Spleen (tissue), 11 donors: ENCODE measurements around the gene CDC42BPA. TPM values are rescaled to one million over a fixed set of nuclear protein-coding genes. Genes with fewer than 3 reads are reported as not detected.

ENCODE experiments used
- DNase-seq: peaks from one replicate; pipeline ENCODE4 v3.0.0-alpha.2; 2020
- H3K27ac ChIP-seq, 8 donors: fragments of 200-600 bp; sonication (generic) in 7 of 8; 1 replicate in 4 of 8; 2 replicates in 4 of 8; pipeline versions ENCODE4 v1.5.0 to v1.8.0; 2016 to 2021; ENCODE audit warnings: inconsistent platforms in 4 of 8, mild to moderate bottlenecking in 4 of 8, moderate library complexity in 1 of 8
- H3K27me3 ChIP-seq, 7 donors: fragments of 200-600 bp; sonication (generic) in 6 of 7; replicated peaks in 1 of 7; 1 replicate in 4 of 7; 2 replicates in 3 of 7; pipeline versions ENCODE4 v1.5.0 to v1.8.0; 2016 to 2021; ENCODE audit warnings: inconsistent platforms in 3 of 7, mild to moderate bottlenecking in 1 of 7
- H3K36me3 ChIP-seq, 6 donors: fragments of 200-600 bp; sonication (generic) in 5 of 6; 1 replicate in 4 of 6; 2 replicates in 2 of 6; pipeline versions ENCODE4 v1.5.0 to v1.8.0; 2016 to 2021; ENCODE audit warnings: inconsistent platforms in 2 of 6
- H3K4me1 ChIP-seq, 6 donors: fragments of 200-600 bp; sonication (generic) in 5 of 6; 1 replicate in 3 of 6; 2 replicates in 3 of 6; pipeline versions ENCODE4 v1.5.0 to v1.8.0; 2016 to 2021; ENCODE audit warnings: inconsistent platforms in 3 of 6
- H3K4me3 ChIP-seq, 8 donors: fragments of 200-600 bp; sonication (generic) in 7 of 8; 1 replicate in 4 of 8; 2 replicates in 4 of 8; pipeline versions ENCODE4 v1.5.0 to v1.8.0; 2016 to 2021; ENCODE audit warnings: inconsistent platforms in 4 of 8, mild to moderate bottlenecking in 4 of 8, moderate library complexity in 2 of 8
- H3K9me3 ChIP-seq, 8 donors: fragments of 200-600 bp; sonication (generic) in 7 of 8; 1 replicate in 4 of 8; 2 replicates in 4 of 8; pipeline versions ENCODE4 v1.5.0 to v1.8.0; 2016 to 2021; ENCODE audit warnings: inconsistent platforms in 4 of 8
- POLR2A ChIP-seq, 3 donors: fragments of 450-650 bp; IDR thresholded peaks; one replicate each; pipeline ENCODE4 v1.5.1; 2017; ENCODE audit warnings: antibody characterized with exemption in 3 of 3, mild to moderate bottlenecking in 1 of 3
- POLR2AphosphoS5 ChIP-seq, 3 donors: sonication (generic); formaldehyde crosslinking; IDR thresholded peaks; one replicate each; pipeline ENCODE4 v1.5.1; 2017; ENCODE audit warnings: antibody characterized with exemption in 3 of 3
- WGBS, 5 donors: extraction: QIAGEN DNeasy Blood & Tissue Kit in 3 of 5; methylation state at CpG; one replicate each; pipeline versions ENCODE4 v1.1.5 to v1.1.7; 2013 to 2018; 5-methylcytosine and 5-hydroxymethylcytosine counted together
- intact Hi-C: fragments of 100-400 bp; cut with DNase I; formaldehyde crosslinking; loops from one replicate; pipeline ENCODE4 v1.15.0; 2023; ENCODE audit warnings: low total_unique reads
- polyA plus RNA-seq, 3 donors: library from polyadenylated mRNA; stranded (reverse); fragments of 200-250 nt; gene quantifications; one replicate each; pipeline ENCODE4 v1.2.1, GENCODE V29; 2013
- total RNA-seq, 7 donors: library from RNA; depleted of rRNA in 3 of 7; stranded (reverse); fragments of >200 nt in 3 of 7; fragmentation: NEBNext Ultra II Directional in 4 of 7; extraction: Animal tissue kit (Norgen Biotek cat#: 25700) in 4 of 7; gene quantifications; one replicate each; pipeline versions ENCODE4 v1.1.0 to v1.2.1, GENCODE V29; 2016 to 2021
- TF ChIP-seq, protein P1 (sequence below), 11 experiments: fragments of 200-600 bp in 7 of 11; fragments of 450-650 bp in 4 of 11; sonication (generic) in 4 of 11; IDR thresholded peaks in 8 of 11; conservative IDR thresholded peaks in 3 of 11; 1 replicate in 7 of 11; 2 replicates in 4 of 11; pipeline versions ENCODE4 v1.4.0 to v1.8.0; 2016 to 2021; ENCODE audit warnings: antibody characterized with exemption in 11 of 11, inconsistent platforms in 4 of 11, mild to moderate bottlenecking in 1 of 11
- donor health status: healthy with polysubstance abuse.
- donor health status: DM: no; HTN: no; CAD: no; lungs with moderate emphysema.
- donor health status: DM: no; HTN: no; CAD: no.
- donor health status: Bipolar disorder and iron deficiency.
- donor health status: healthy.
- donor health status: DM: no; HTN: no; CAD: no.
- donor health status: DM: yes; HTN: yes; CAD: no.

Gene CDC42BPA
- total and polyA plus RNA-seq, 10 donors = 1.1 to 36.4 (median 27.6) TPM

DNA sequence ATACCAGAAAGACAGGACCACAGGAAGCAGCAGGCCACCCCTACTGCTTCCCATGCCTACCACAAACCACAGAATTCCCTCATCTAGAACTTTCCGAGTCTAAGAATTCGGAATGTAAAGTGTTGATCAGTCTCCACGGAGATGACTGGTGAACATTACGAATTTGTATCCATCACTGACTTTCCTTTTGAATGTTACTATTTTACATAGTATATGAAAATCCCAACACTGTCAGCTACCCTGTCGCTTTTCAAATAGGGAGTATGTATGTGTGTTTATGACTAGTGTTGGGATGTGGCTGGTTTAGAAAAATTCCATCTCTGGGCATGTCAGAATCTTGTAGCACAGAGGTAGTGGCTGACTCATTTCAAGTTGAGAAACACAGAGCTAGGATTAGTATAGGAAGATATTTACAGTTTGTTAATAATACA is 260.0 kb downstream of the CDC42BPA start:
- Histone ChIP-seq H3K27me3 (no peaks in the 10 kb centered on the region), H3K4me1 (no peaks in the 10 kb centered on the region), H3K4me3 (no peak overlapping the region), H3K9me3 (peaks cover 0 to 6% (median 0%) of the 10 kb centered on the region in 8 donors), H3K36me3 (no peaks in the 10 kb centered on the region), H3K27ac (no peak overlapping the region)
- TF ChIP-seq POLR2AphosphoS5 (IDR thresholded peaks at IDR 0.05) (no peak), POLR2A (IDR thresholded peaks at IDR 0.05) (no peak)
- TF ChIP-seq, protein P1, sequence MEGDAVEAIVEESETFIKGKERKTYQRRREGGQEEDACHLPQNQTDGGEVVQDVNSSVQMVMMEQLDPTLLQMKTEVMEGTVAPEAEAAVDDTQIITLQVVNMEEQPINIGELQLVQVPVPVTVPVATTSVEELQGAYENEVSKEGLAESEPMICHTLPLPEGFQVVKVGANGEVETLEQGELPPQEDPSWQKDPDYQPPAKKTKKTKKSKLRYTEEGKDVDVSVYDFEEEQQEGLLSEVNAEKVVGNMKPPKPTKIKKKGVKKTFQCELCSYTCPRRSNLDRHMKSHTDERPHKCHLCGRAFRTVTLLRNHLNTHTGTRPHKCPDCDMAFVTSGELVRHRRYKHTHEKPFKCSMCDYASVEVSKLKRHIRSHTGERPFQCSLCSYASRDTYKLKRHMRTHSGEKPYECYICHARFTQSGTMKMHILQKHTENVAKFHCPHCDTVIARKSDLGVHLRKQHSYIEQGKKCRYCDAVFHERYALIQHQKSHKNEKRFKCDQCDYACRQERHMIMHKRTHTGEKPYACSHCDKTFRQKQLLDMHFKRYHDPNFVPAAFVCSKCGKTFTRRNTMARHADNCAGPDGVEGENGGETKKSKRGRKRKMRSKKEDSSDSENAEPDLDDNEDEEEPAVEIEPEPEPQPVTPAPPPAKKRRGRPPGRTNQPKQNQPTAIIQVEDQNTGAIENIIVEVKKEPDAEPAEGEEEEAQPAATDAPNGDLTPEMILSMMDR (IDR thresholded peaks at IDR 0.05 in 8 of 11, conservative IDR thresholded peaks at IDR 0.05 in 3 of 11) = no peak
- no peak for DNase-seq
- intact Hi-C loops = no loop called here
- 91 to 97% (median 93%) methylated on average over 5 of the region's 5 CpGs for WGBS, 5 donors

DNA sequence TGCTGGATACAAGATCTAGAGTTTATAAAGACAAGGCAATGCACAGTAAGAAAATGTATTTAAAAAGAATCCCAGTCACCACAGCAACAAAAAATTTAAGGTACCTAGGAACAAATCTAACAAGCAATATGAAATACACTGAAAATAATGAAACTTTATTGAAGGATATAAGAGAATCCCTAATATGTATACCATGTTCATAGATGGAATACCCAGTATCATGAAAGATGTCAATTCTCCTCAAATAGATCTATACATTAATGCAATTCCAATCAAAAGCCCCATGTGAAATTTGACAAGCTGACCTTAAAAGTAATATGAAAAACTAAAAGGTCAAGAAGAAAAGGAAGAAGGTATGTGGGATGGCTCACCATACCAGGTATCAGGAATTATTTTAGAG is 269.0 kb downstream of the CDC42BPA start:
- TF ChIP-seq, protein P1 (IDR thresholded peaks at IDR 0.05 in 8 of 11, conservative IDR thresholded peaks at IDR 0.05 in 3 of 11) = no peak
- TF ChIP-seq POLR2AphosphoS5 (IDR thresholded peaks at IDR 0.05) (no peak), POLR2A (IDR thresholded peaks at IDR 0.05) (no peak)
- Histone ChIP-seq H3K9me3 (no peaks in the 10 kb centered on the region), H3K27ac (no peak overlapping the region), H3K36me3 (no peaks in the 10 kb centered on the region), H3K4me3 (no peak overlapping the region), H3K4me1 (no peaks in the 10 kb centered on the region), H3K27me3 (no peaks in the 10 kb centered on the region)
- DNase-seq = no peak
- intact Hi-C loops = no loop called here

DNA sequence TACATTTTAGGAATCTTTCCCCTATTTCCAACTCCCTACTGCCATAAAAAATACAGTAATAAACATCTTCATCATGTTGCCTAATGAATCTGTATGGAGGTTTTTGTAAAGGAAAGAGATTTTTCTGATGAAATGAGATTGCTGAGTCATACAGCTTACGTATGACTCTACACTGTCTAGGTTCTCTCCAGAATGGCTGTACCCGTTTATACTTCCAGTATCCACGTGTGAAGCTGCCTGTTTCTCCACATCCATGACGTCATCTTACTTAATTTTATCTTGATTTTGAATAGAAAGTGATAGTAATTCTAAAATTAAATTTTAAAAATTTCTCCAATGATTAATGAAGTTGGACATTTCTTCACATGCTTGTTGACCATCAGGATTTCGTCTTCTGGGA is 274.5 kb downstream of the CDC42BPA start:
- H3K27me3 ChIP-seq = no peaks in the 10 kb centered on the region
- intact Hi-C loops = no loop called here
- peaks cover 0 to 4% (median 0%) of the 10 kb centered on the region in 6 donors for H3K36me3 ChIP-seq
- H3K4me1 ChIP-seq = no peaks in the 10 kb centered on the region
- no peak for DNase-seq
- H3K4me3 ChIP-seq = no peak overlapping the region
- 72 to 92% (median 81%) methylated on average over 5 of the region's 5 CpGs for WGBS, 5 donors
- H3K27ac ChIP-seq = no peak overlapping the region
- H3K9me3 ChIP-seq = peaks cover 0 to 4% (median 0%) of the 10 kb centered on the region in 8 donors
- TF ChIP-seq POLR2AphosphoS5 (IDR thresholded peaks at IDR 0.05) (no peak), POLR2A (IDR thresholded peaks at IDR 0.05) (no peak)
- TF ChIP-seq, protein P1 (IDR thresholded peaks at IDR 0.05 in 8 of 11, conservative IDR thresholded peaks at IDR 0.05 in 3 of 11) = no peak

DNA sequence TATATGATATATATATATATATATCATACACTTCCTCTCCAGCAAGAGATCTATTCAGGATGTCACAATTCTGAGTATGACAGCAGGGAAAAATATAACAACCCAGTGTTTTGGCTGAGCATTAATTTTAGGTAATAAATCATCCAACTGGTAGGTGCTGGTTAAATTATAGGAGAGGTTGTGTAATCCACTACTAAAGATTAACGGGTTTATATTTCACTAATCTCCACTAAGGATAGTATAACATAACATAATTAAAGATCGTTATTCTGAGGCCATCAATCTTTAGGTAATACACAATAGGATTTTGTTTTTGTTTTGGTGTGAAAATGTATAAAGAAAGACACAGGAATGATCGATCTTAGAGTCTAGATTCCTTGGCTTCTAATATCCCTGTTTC is 276.0 kb downstream of the CDC42BPA start:
- peaks cover 0 to 8% (median 0%) of the 10 kb centered on the region in 6 donors for H3K36me3 ChIP-seq
- no peaks in the 10 kb centered on the region for H3K27me3 ChIP-seq
- intact Hi-C loops = no loop called here
- WGBS, 5 donors = 88 to 95% (median 90%) methylated on average over 3 of the region's 3 CpGs
- H3K4me1 ChIP-seq = no peaks in the 10 kb centered on the region
- no peak for DNase-seq
- peaks cover 0 to 6% (median 0%) of the 10 kb centered on the region in 8 donors for H3K9me3 ChIP-seq
- no peak overlapping the region for H3K27ac ChIP-seq
- no peak overlapping the region for H3K4me3 ChIP-seq
- TF ChIP-seq POLR2A (IDR thresholded peaks at IDR 0.05) = no peak
- no peak for TF ChIP-seq POLR2AphosphoS5 (IDR thresholded peaks at IDR 0.05)

DNA sequence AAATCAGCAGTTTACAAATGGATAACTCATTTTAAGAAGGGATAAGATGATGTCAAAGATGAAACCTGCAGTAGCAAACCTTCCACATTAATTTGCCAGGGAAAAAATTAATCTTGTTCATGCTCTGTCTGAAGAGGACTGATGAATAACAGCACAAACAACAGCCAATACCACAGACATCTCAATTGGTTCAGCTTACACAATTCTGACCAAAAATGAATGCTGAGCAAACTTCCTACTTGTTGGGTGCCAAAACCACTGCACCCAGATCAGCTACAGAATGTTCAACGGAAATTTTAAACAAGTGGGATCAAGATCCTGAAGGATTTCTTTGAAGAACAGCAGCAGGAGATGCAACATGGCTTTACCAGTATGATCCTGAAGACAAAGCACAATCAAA is 279.9 kb downstream of the CDC42BPA start:
- Histone ChIP-seq H3K27ac (no peak overlapping the region), H3K9me3 (peaks cover 0 to 6% (median 0%) of the 10 kb centered on the region in 8 donors), H3K27me3 (no peaks in the 10 kb centered on the region), H3K4me3 (no peak overlapping the region), H3K4me1 (no peaks in the 10 kb centered on the region), H3K36me3 (peaks cover 0 to 8% (median 0%) of the 10 kb centered on the region in 6 donors)
- WGBS, 5 donors = 61 to 97% (median 69%) methylated on average over 1 of the region's 1 CpG
- intact Hi-C loops = no loop called here
- TF ChIP-seq POLR2A (IDR thresholded peaks at IDR 0.05) = no peak
- no peak for TF ChIP-seq POLR2AphosphoS5 (IDR thresholded peaks at IDR 0.05)
- TF ChIP-seq, protein P1 (IDR thresholded peaks at IDR 0.05 in 8 of 11, conservative IDR thresholded peaks at IDR 0.05 in 3 of 11) = no peak
- no peak for DNase-seq
